Right lobe of liver (tissue), 4 donors: ENCODE measurements around the gene CATSPER3.

Experiments
- CTCF ChIP-seq, 4 donors: fragments of 200-600 bp in 3 of 4; fragments of 450-650 bp in 1 of 4; IDR thresholded peaks; one replicate each; pipeline versions ENCODE4 v1.5.1 to v1.8.0; 2016 to 2022; ENCODE audit warnings: antibody characterized with exemption in 4 of 4, mild to moderate bottlenecking in 2 of 4
- POLR2A ChIP-seq: fragments of 450-650 bp; IDR thresholded peaks from one replicate; pipeline ENCODE4 v1.6.1; 2017; ENCODE audit warnings: antibody characterized with exemption, mild to moderate bottlenecking
- donor health status: DM: no; HTN: no; CAD: no.
- donor health status: DM: no; HTN: no; CAD: no.
- donor health status: DM: no; HTN: yes; CAD: no.

GRCh38 chr5:135007749-135008363 lies 40.1 kb downstream of the CATSPER3 start:
- no peak for TF ChIP-seq POLR2A
- TF ChIP-seq CTCF (IDR thresholded peaks at IDR 0.05), result no peak
